ENCODE results near the gene VLDLR. TPM values are rescaled to one million over a fixed set of nuclear protein-coding genes. Genes with fewer than 3 reads are reported as not detected.

The VLDLR gene
- total RNA-seq, 4 donors from 2014 or later, result 8.5 to 99.5 (median 19.4) TPM

DNA sequence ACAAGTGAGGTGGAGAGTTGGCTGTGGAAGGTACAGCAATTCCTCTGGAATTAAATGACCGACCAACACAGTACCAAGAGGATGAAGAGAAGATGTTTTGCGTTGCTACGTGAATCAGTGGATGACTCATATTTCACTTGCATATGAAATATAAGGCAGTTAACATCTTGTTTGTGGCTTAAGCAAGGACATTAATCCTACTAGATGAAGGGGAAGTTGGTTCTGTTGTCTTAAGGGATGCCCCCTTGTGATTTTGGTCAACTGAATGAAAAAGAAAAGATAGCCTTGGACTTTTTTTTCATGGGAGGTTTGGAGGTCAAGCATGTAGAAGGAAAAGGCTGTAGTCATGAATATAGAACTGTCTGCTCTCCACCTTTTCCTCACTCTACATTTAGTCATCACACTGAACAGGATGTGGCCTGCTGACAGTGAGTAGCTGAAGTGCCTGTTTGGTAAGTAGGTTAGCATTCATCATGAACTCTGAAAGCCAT, 33.9 kb downstream of the VLDLR start:
- no peak for DNase-seq
- intact Hi-C loops (cut with DNase I; ENCODE audit: low total_unique reads), result no loop called here
- H3K27me3 ChIP-seq, result no peaks in the 10 kb centered on the region
- no peaks in the 10 kb centered on the region for H3K4me1 ChIP-seq
- H3K27ac ChIP-seq, result peak overlapping the region; percentile 22 to 55
- no peaks in the 10 kb centered on the region for H3K9me3 ChIP-seq
- no peak for TF ChIP-seq POLR2A (IDR thresholded peaks at IDR 0.05)
- TF ChIP-seq, protein P1, sequence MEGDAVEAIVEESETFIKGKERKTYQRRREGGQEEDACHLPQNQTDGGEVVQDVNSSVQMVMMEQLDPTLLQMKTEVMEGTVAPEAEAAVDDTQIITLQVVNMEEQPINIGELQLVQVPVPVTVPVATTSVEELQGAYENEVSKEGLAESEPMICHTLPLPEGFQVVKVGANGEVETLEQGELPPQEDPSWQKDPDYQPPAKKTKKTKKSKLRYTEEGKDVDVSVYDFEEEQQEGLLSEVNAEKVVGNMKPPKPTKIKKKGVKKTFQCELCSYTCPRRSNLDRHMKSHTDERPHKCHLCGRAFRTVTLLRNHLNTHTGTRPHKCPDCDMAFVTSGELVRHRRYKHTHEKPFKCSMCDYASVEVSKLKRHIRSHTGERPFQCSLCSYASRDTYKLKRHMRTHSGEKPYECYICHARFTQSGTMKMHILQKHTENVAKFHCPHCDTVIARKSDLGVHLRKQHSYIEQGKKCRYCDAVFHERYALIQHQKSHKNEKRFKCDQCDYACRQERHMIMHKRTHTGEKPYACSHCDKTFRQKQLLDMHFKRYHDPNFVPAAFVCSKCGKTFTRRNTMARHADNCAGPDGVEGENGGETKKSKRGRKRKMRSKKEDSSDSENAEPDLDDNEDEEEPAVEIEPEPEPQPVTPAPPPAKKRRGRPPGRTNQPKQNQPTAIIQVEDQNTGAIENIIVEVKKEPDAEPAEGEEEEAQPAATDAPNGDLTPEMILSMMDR (IDR thresholded peaks at IDR 0.05), result no peak
- no peak overlapping the region for H3K4me3 ChIP-seq
- no peaks in the 10 kb centered on the region for H3K36me3 ChIP-seq

GRCh38 chr9:2657427-2657826, 35.8 kb downstream of the VLDLR start:
- no peak overlapping the region for H3K4me3 ChIP-seq
- intact Hi-C loops (cut with DNase I; ENCODE audit: low total_unique reads), result no loop called here
- TF ChIP-seq POLR2A (IDR thresholded peaks at IDR 0.05), result no peak
- TF ChIP-seq, protein P1 (IDR thresholded peaks at IDR 0.05), result no peak
- no peaks in the 10 kb centered on the region for H3K9me3 ChIP-seq
- H3K36me3 ChIP-seq, result no peaks in the 10 kb centered on the region
- no peak for DNase-seq
- H3K27ac ChIP-seq, result no peak overlapping the region
- no peaks in the 10 kb centered on the region for H3K4me1 ChIP-seq
- H3K27me3 ChIP-seq, result no peaks in the 10 kb centered on the region

DNA sequence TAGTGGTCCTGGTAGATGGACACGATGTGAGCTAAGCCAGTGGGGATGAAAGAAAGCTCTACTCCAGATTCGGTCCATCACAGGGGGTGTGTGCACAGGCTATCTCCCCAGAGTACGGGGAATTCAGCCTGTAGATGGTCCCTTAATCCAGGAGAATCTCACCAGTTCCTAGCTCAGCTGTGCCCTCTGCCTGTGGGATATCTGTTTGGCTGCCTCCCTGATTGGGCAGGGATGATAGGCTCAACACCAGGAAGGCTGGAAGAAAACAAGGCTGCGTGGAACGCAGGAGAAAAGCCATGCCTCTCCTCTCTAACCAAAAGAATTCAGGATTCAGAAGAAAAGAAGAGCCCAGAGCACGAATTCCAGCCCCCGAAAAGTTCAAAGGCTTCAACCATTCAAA, 40.9 kb downstream of the VLDLR start:
- intact Hi-C loops (cut with DNase I; ENCODE audit: low total_unique reads), result no loop called here
- no peaks in the 10 kb centered on the region for H3K27me3 ChIP-seq
- H3K9me3 ChIP-seq, result no peaks in the 10 kb centered on the region
- no peak for TF ChIP-seq POLR2A (IDR thresholded peaks at IDR 0.05)
- TF ChIP-seq, protein P1 (IDR thresholded peaks at IDR 0.05), result no peak
- DNase-seq, result no peak
- no peaks in the 10 kb centered on the region for H3K4me1 ChIP-seq
- H3K4me3 ChIP-seq, result no peak overlapping the region
- H3K36me3 ChIP-seq, result no peaks in the 10 kb centered on the region
- H3K27ac ChIP-seq, result peak overlapping the region in 1 of 2 donors; percentile 40

- Histone ChIP-seq H3K4me3 (no peak overlapping the region), H3K27ac (peak overlapping the region; percentile 18 to 40), H3K27me3 (no peaks in the 10 kb centered on the region), H3K36me3 (no peaks in the 10 kb centered on the region), H3K9me3 (no peaks in the 10 kb centered on the region), H3K4me1 (no peaks in the 10 kb centered on the region)
- TF ChIP-seq, protein P1 (IDR thresholded peaks at IDR 0.05), result no peak
- TF ChIP-seq POLR2A (IDR thresholded peaks at IDR 0.05), result no peak
- intact Hi-C loops (cut with DNase I; ENCODE audit: low total_unique reads), result no loop called here
- DNase-seq, result no peak
Measured at GRCh38 chr9:2663461-2664173, 42.0 kb downstream of the VLDLR start.

GRCh38 chr9:2664174-2665065, 42.8 kb downstream of the VLDLR start:
- no peak for DNase-seq
- Histone ChIP-seq H3K27me3 (no peaks in the 10 kb centered on the region), H3K9me3 (no peaks in the 10 kb centered on the region), H3K4me1 (no peaks in the 10 kb centered on the region), H3K4me3 (no peak overlapping the region), H3K27ac (peak overlapping the region; percentile 18 to 40), H3K36me3 (no peaks in the 10 kb centered on the region)
- TF ChIP-seq, protein P1 (IDR thresholded peaks at IDR 0.05), result no peak
- TF ChIP-seq POLR2A (IDR thresholded peaks at IDR 0.05), result no peak
- intact Hi-C loops (cut with DNase I; ENCODE audit: low total_unique reads), result no loop called here
